PC-9 (cell line): ENCODE results near the gene STAMBPL1. TPM values are rescaled to one million over a fixed set of nuclear protein-coding genes. Genes with fewer than 3 reads are reported as not detected.

Experiments used
- BruUV-seq: library from RNA; stranded (reverse); fragments of 400-500 nt; replicated peaks from 2 replicates; lab custom pipeline; 2021; lab: Mats Ljungman, UMichigan
- CTCF ChIA-PET: fragments of 300-600 bp; sonication (Branson Sonifier 250); formaldehyde crosslinking; loops from one replicate; lab custom pipeline; 2022; ENCODE audit warnings: antibody characterized with exemption; lab: Charles Lee
- POLR2A ChIA-PET: fragments of 300-600 bp; sonication (Branson Sonifier 250); formaldehyde crosslinking; loops from one replicate; lab custom pipeline; 2022; ENCODE audit warnings: antibody characterized with exemption; ENCODE audit not compliant: unreplicated experiment; lab: Charles Lee
- DNase-seq, 2 experiments: peaks; one replicate each; pipeline versions ENCODE4 v3.0.0 to v3.0.0-alpha.2; 2015 to 2022; ENCODE audit warnings: mixed read lengths in 1 of 2
- H2AFZ ChIP-seq: fragments of 200-600 bp; sonication (generic); 2 replicates; pipeline ENCODE4 v1.8.1; 2017; ENCODE audit warnings: antibody characterized with exemption
- H3F3A ChIP-seq: fragments of 200-600 bp; sonication (generic); 2 replicates; pipeline ENCODE4 v1.8.1; 2017; ENCODE audit warnings: antibody characterized with exemption, mild to moderate bottlenecking, low read depth; ENCODE audit not compliant: insufficient read depth
- H3K27ac ChIP-seq: fragments of 200-600 bp; sonication (generic); 2 replicates; pipeline ENCODE4 v1.6.1; 2016; ENCODE audit warnings: mixed run types
- H3K27me3 ChIP-seq: fragments of 200-600 bp; sonication (generic); 2 replicates; pipeline ENCODE4 v1.6.1; 2016; ENCODE audit warnings: low read depth, mixed run types; ENCODE audit not compliant: insufficient read depth
- H3K36me3 ChIP-seq: fragments of 200-600 bp; sonication (generic); 2 replicates; pipeline ENCODE4 v1.6.1; 2016; ENCODE audit warnings: low read depth, mixed run types
- H3K4me1 ChIP-seq: fragments of 200-600 bp; sonication (generic); replicated peaks from 2 replicates; pipeline ENCODE4 v1.6.1; 2016; ENCODE audit warnings: mixed run types; ENCODE audit not compliant: insufficient read depth
- H3K4me2 ChIP-seq: fragments of 200-600 bp; sonication (generic); 2 replicates; pipeline ENCODE4 v1.6.1; 2017; ENCODE audit warnings: mixed run types
- H3K4me3 ChIP-seq: fragments of 200-600 bp; sonication (generic); 2 replicates; pipeline ENCODE4 v1.6.1; 2016; ENCODE audit warnings: mixed run types
- H3K79me2 ChIP-seq: fragments of 200-600 bp; sonication (generic); 2 replicates; pipeline ENCODE4 v1.6.1; 2017; ENCODE audit warnings: low read depth, mixed run types
- H3K9me2 ChIP-seq: fragments of 200-600 bp; sonication (generic); 2 replicates; pipeline ENCODE4 v1.8.1; 2017; ENCODE audit warnings: mild to moderate bottlenecking; ENCODE audit not compliant: insufficient read depth
- H3K9me3 ChIP-seq: fragments of 200-600 bp; sonication (generic); 2 replicates; pipeline ENCODE4 v1.8.1; 2016; ENCODE audit warnings: low read depth; ENCODE audit not compliant: insufficient read depth
- H4K20me1 ChIP-seq: fragments of 200-600 bp; sonication (generic); 2 replicates; pipeline ENCODE4 v1.8.1; 2017; ENCODE audit not compliant: insufficient read depth
- CTCF ChIP-seq: fragments of 200-600 bp; sonication (generic); conservative IDR thresholded peaks from 2 replicates; pipeline ENCODE4 v1.6.1; 2017; ENCODE audit warnings: mixed run types, antibody characterized with exemption, mild to moderate bottlenecking, moderate library complexity
- EZH2 ChIP-seq: fragments of 200-600 bp; sonication (generic); IDR thresholded peaks from 2 replicates; pipeline ENCODE4 v1.8.0; 2017; ENCODE audit warnings: antibody characterized with exemption, low read depth
- intact Hi-C: fragments of 100-400 bp; cut with micrococcal nuclease; formaldehyde crosslinking; loops from one replicate; pipeline ENCODE4 v1.10.0; 2022; ENCODE audit not compliant: unreplicated experiment
- total RNA-seq: library from RNA; stranded (reverse); gene quantifications from 2 replicates; pipeline ENCODE4 v1.2.3, GENCODE V29; 2021

Gene STAMBPL1
- total RNA-seq, 1 experiment from 2014 or later = 7.4 TPM

- Histone ChIP-seq H3K4me1 (0 out of 2 replicates have a peak, but pooled peaks cover 6% of the 10 kb centered on the region), H3F3A (peaks cover 9% of the 10 kb centered on the region; the same call in 1 of the 2 replicates), H3K4me3 (no peak overlapping the region), H3K79me2 (no peaks in the 10 kb centered on the region), H3K36me3 (no peaks in the 10 kb centered on the region), H4K20me1 (no peaks in the 10 kb centered on the region), H3K9me3 (no peaks in the 10 kb centered on the region), H3K9me2 (no peaks in the 10 kb centered on the region), H2AFZ (no peak overlapping the region), H3K27ac (no peak overlapping the region), H3K4me2 (no peak overlapping the region), H3K27me3 (no peaks in the 10 kb centered on the region)
- no peak for DNase-seq
- BruUV-seq = no TSS peak
- ChIA-PET POLR2A (no interaction called here), CTCF (no interaction called here)
- intact Hi-C loops = no loop called here
- no peak for TF ChIP-seq CTCF
- no peak for TF ChIP-seq EZH2
These were observed 56.6 kb downstream of the STAMBPL1 start for GRCh38 chr10:88936656-88937055.

- Histone ChIP-seq H3K4me1 (no peaks in the 10 kb centered on the region), H4K20me1 (no peaks in the 10 kb centered on the region), H3K27ac (no peak overlapping the region), H3K9me3 (no peaks in the 10 kb centered on the region), H3K27me3 (no peaks in the 10 kb centered on the region), H3K79me2 (no peaks in the 10 kb centered on the region), H3K9me2 (no peaks in the 10 kb centered on the region), H3F3A (peaks cover 3% of the 10 kb centered on the region; the same call in 1 of the 2 replicates), H3K4me2 (no peak overlapping the region), H3K4me3 (no peak overlapping the region), H3K36me3 (no peaks in the 10 kb centered on the region), H2AFZ (no peak overlapping the region)
- no peak for TF ChIP-seq CTCF
- BruUV-seq = no TSS peak
- no peak for DNase-seq
- POLR2A ChIA-PET = no interaction called here
- CTCF ChIA-PET = interaction anchor here (0.7 kb wide), 1 partner anchor 117 kb away, joined by 3 read pairs; no protein-coding TSS in a partner anchor
- intact Hi-C loops = no loop called here
These were observed 58.0 kb downstream of the STAMBPL1 start for GRCh38 chr10:88938039-88938438.

- H3F3A ChIP-seq = peaks cover 3% of the 10 kb centered on the region; the same call in 1 of the 2 replicates
- no peaks in the 10 kb centered on the region for H4K20me1 ChIP-seq
- no TSS peak for BruUV-seq
- H3K27me3 ChIP-seq = no peaks in the 10 kb centered on the region
- no peak overlapping the region for H3K4me2 ChIP-seq
- H2AFZ ChIP-seq = no peak overlapping the region
- TF ChIP-seq CTCF (no peak), EZH2 (no peak)
- ChIA-PET CTCF (no interaction called here), POLR2A (no interaction called here)
- intact Hi-C loops = no loop called here
- no peaks in the 10 kb centered on the region for H3K79me2 ChIP-seq
- H3K9me2 ChIP-seq = no peaks in the 10 kb centered on the region
- H3K36me3 ChIP-seq = no peaks in the 10 kb centered on the region
- no peak overlapping the region for H3K4me3 ChIP-seq
- no peaks in the 10 kb centered on the region for H3K9me3 ChIP-seq
- DNase-seq = no peak
- H3K27ac ChIP-seq = no peak overlapping the region
- no peaks in the 10 kb centered on the region for H3K4me1 ChIP-seq
These were observed 58.9 kb downstream of the STAMBPL1 start for GRCh38 chr10:88938938-88939337.
